ENCODE measurements around the gene NPM1. TPM values are rescaled to one million over a fixed set of nuclear protein-coding genes. Genes with fewer than 3 reads are reported as not detected.

Gene NPM1
- total and polyA plus RNA-seq, 4 donors: 133 to 959 (median 363) TPM

- DNase-seq (ENCODE audit: low spot score): no peak
- no peak overlapping the region for H3K27ac ChIP-seq (ENCODE audit: low read depth in 1 of 2, low read length in 2 of 2)
- 42% methylated on average over 7 of the region's 7 CpGs for WGBS
Measured at GRCh38 chr5:171365351-171365750, 22.3 kb upstream of the NPM1 start.

GRCh38 chr5:171366645-171367044 lies 21.0 kb upstream of the NPM1 start:
- H3K36me3 ChIP-seq (ENCODE audit: control insufficient read depth in 4 of 4, insufficient read depth in 3 of 4, low read depth in 1 of 4, low read length in 3 of 4): no peaks in the 10 kb centered on the region
- no peak overlapping the region for H3K9ac ChIP-seq (ENCODE audit: low read depth in 1 of 2, low read length in 2 of 2)
- H3K9me3 ChIP-seq (ENCODE audit: control insufficient read depth in 4 of 4, low read length in 3 of 4): no peaks in the 10 kb centered on the region
- no peak overlapping the region for H3K27ac ChIP-seq (ENCODE audit: low read depth in 1 of 2, low read length in 2 of 2)
- H3K4me1 ChIP-seq (ENCODE audit: control insufficient read depth in 4 of 4, insufficient read depth in 4 of 4, low read length in 3 of 4): no peaks in the 10 kb centered on the region
- no peak overlapping the region for H3K4me3 ChIP-seq (ENCODE audit: low read depth in 1 of 3, low read length in 3 of 3)
- H3K27me3 ChIP-seq (ENCODE audit: control insufficient read depth in 4 of 4, insufficient read depth in 4 of 4, low read length in 3 of 4): peaks cover 0 to 4% (median 0%) of the 10 kb centered on the region in 4 donors
- 85% methylated on average over 5 of the region's 5 CpGs for WGBS
- TF ChIP-seq FOXA2 (IDR thresholded peaks at IDR 0.05): no peak
- TF ChIP-seq SP1 (IDR thresholded peaks at IDR 0.05): no peak
- no peak for TF ChIP-seq NR2F2 (IDR thresholded peaks at IDR 0.05)
- TF ChIP-seq FOXA1 (IDR thresholded peaks at IDR 0.05): no peak
- TF ChIP-seq YY1 (IDR thresholded peaks at IDR 0.05): no peak
- no peak for TF ChIP-seq RAD21 (IDR thresholded peaks at IDR 0.05)
- no peak for TF ChIP-seq EGR1 (IDR thresholded peaks at IDR 0.05; ENCODE audit: low read depth in 2 of 2)
- TF ChIP-seq CTCF (IDR thresholded peaks at IDR 0.05; ENCODE audit: low read depth, low read length, missing input control): no peak
- no peak for TF ChIP-seq TAF1 (conservative IDR thresholded peaks at IDR 0.05)
- no peak for TF ChIP-seq ATF3 (IDR thresholded peaks at IDR 0.05)
- TF ChIP-seq JUND (IDR thresholded peaks at IDR 0.05): no peak
- TF ChIP-seq ZBTB33 (IDR thresholded peaks at IDR 0.05): no peak
- no peak for DNase-seq (ENCODE audit: low spot score)

More at GRCh38 chr5:171365351-171365750, 22.3 kb upstream of the NPM1 start:
- Histone ChIP-seq H3K9ac (ENCODE audit: low read depth in 1 of 2, low read length in 2 of 2) (no peak overlapping the region), H3K27me3 (ENCODE audit: control insufficient read depth in 4 of 4, insufficient read depth in 4 of 4, low read length in 3 of 4) (peaks cover 0 to 4% (median 0%) of the 10 kb centered on the region in 4 donors), H3K9me3 (ENCODE audit: control insufficient read depth in 4 of 4, low read length in 3 of 4) (no peaks in the 10 kb centered on the region), H3K4me3 (ENCODE audit: low read depth in 1 of 3, low read length in 3 of 3) (no peak overlapping the region), H3K36me3 (ENCODE audit: control insufficient read depth in 4 of 4, insufficient read depth in 3 of 4, low read depth in 1 of 4, low read length in 3 of 4) (no peaks in the 10 kb centered on the region), H3K4me1 (ENCODE audit: control insufficient read depth in 4 of 4, insufficient read depth in 4 of 4, low read length in 3 of 4) (no peaks in the 10 kb centered on the region)
- TF ChIP-seq ATF3 (IDR thresholded peaks at IDR 0.05) (no peak), GABPA (IDR thresholded peaks at IDR 0.05 in 1 of 2, conservative IDR thresholded peaks at IDR 0.05 in 1 of 2) (no peak), YY1 (IDR thresholded peaks at IDR 0.05) (no peak)

Data from liver (tissue), 9 donors.